GM18873 (cell line): ENCODE measurements around the gene COTL1.

Source experiments
- ATAC-seq: cut with Tn5 transposase; IDR thresholded peaks from one replicate; pipeline ENCODE4 v1.9.1; 2021; ENCODE audit warnings: mild to moderate bottlenecking, moderate library complexity, moderate number of reproducible peaks; ENCODE audit not compliant: unreplicated experiment, low FRiP score

Gene COTL1

GRCh38 chr16:84598360-84598759 lies 19.5 kb downstream of the COTL1 start:
- ATAC-seq = no peak

DNA sequence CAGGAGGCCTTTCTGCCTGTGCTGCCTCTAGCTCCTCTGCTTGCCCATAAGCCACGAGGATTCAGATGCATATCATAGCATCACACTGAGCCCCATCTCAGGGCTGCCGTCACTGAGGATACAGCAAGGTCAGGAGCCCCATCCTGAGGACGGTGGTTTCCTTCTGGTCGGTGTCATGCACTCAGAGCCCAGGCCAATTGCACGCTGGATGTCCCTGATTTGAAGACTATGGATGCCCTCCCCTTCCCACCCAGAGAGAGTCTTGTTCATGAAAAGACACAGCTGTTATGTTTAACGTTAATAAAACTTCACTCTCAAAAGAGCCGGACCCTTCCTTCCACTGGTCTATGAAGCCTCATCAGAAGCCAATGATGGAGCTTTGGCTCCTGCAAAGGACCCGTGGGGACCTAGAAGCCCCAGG lies 19.9 kb downstream of the COTL1 start:
- ATAC-seq = no peak

- ATAC-seq = no peak
These were observed 20.4 kb downstream of the COTL1 start for GRCh38 chr16:84597528-84597896.

- no peak for ATAC-seq
These were observed 20.9 kb downstream of the COTL1 start for GRCh38 chr16:84596801-84597527.

GRCh38 chr16:84596161-84596560 lies 21.7 kb downstream of the COTL1 start:
- no peak for ATAC-seq

DNA sequence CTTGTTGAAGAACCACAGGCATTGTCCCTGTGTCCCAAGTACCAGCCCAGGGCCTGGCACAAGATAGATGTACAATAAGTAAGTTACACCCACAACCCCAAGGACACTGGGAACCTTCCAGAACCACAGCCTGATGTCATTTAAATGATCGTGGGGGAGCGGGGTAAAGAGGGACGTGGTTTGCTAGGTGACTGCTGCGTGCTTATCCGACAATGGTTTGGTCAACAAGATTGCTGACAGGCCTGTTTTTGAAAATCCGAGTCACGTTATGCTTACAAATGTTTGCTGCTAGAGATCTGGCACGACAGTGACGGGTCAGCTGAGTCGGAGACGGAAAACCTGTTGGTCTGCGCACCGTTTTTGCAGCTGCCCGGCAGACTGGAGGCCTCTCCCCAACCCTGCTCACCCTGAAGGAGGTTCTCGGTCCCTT lies 22.8 kb downstream of the COTL1 start:
- no peak for ATAC-seq

GRCh38 chr16:84594725-84595038 lies 23.2 kb downstream of the COTL1 start:
- ATAC-seq = peak; percentile 2

DNA sequence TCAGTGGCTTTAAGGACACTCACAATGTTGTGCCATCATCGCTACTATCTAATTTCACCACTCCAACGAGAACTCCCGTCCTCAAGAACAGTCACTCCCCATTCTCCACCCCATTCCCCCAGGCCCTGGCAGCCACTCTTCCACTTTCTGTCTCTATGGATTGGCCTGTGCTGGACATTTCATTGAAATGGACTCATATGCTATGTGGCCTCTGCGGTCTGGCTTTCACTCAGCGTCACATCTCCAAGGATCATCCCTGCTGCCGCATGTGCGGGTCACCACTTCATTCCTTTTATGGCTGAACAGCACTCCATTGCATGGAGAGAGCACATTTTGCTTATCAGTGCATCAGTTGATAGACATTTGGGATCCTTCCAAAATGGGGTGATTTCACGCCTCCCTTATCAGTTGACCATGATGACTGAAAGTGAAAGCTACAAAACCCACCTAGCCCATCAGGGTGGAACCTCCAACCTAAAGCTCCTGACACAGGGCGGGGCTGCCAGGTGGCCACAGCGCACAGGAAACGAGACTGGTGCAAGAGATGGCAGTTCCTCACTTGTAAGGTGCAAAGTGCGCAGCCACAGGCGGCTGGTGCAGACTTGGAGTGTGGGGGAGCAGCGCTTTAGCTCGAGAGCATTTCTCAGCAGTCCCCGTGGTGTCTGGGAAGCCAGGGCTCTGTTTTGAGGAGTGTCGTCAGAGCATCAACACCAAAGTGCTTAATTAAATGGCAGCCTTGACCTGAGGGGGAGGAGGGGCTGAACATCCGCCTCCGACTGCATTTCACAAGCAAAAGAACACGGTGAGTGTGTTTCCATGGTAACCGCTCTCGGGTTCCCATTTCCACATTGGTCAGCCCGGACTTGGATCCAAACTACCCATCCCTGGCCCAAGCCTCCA lies 23.8 kb downstream of the COTL1 start:
- peak; percentile 77 for ATAC-seq

- ATAC-seq = no peak
These were observed 25.2 kb downstream of the COTL1 start for GRCh38 chr16:84592718-84593117.

DNA sequence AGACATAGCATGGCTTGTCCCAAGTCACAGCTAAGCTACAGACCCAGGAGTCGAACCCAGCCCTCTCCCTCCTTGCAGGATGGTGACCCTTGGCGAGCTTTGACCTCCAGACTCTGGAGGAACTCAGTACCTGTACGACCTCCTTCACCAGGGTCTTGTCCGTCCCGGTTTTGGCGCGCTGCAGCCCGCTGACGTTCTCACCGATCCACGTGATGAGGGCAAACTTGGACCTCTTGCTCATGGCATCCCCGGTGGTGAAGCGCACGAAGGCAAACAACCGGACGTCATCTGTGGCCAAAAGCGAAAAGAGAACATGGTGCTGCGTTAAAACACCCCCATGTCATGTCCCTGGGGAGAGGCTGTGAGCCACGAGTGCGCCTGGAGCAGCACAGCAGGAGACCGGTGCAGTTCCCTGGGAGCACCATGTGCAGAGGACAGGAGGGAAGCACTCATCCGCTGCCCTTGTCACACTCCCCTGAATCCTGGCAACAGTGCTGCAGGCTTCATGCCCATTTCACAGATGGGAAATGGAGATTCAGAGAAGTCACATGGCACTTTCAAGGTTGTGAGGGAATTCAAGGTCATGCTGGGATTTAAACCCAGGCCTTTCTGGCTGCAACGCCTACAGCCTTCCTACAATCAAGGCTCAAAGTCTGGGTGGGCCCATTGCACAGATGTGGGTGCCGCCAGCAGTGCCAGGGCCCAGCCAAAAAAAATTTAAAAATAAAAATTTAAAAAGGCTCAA lies 27.7 kb downstream of the COTL1 start:
- ATAC-seq = no peak

- ATAC-seq = no peak
These were observed 28.9 kb downstream of the COTL1 start for GRCh38 chr16:84588991-84589390.

DNA sequence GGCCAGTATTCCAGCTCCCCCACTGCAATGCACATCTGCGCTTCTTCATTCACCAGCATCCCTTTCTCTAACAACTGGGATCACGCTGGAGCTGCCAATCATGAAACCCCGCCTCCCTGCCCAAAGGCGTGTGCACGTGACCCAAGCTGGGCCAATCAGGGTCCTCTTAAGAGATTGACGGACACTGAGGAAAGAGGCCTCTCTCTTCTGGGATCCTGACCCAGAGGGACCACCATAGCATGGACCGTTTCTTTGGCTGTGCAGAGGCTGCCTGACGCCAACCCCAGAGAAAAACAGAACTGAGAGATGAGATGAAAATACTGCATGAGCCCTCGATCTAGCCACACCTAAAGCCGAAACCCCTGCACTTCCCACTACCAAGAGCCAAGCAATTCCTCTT lies 32.0 kb downstream of the COTL1 start:
- peak; percentile 55 for ATAC-seq

- no peak for ATAC-seq
These were observed 32.4 kb downstream of the COTL1 start for GRCh38 chr16:84585467-84585866.

- ATAC-seq = no peak
These were observed 33.2 kb downstream of the COTL1 start for GRCh38 chr16:84584678-84585077.

GRCh38 chr16:84583995-84584394 lies 33.9 kb downstream of the COTL1 start:
- ATAC-seq = no peak

DNA sequence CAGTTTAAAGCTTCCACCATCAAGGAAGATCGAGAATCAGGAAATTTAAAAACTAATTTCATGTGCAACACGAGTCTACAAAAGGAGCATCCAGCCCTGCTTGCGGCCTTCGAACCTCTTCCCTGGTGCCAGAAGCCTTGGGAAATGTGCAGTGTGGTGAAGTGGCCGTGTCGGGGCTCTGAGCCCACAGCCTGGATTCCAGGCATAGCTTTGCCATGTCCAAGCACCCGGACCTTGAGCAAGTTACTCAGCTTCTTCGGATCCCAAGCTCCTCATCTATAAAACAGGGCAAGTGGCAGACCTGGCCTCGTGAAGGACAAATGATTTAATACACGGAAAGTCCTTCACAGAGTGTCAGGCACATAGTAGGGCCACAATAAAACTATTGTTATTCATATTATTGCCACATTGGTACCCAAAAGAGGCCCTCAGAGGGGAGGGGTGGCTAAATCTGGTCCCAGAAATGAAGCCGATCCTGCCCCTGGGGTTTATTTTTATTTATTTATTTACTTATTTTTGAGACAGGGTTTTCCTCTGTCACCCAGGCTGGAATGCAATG lies 34.8 kb downstream of the COTL1 start:
- ATAC-seq = no peak

- ATAC-seq = no peak
These were observed 36.7 kb downstream of the COTL1 start for GRCh38 chr16:84581158-84581557.

DNA sequence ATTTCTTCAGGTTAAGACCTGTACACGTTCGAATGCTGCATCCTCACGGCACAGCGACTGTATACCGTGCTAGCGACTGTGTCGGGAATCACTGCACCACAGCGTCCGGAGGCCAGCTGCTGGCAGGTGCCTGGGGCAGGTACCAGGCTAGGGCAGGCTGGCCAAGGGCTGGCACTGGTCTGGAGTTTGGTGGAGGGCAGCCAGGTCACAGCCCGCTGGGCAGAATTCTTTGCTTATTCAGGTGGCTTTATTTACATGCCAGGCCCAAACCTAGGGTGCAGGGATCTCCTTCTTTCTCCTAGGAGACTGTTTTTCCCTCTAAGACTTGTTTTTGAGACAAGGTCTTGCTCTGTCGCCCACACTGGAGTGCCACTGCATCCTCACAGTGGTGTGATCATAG lies 37.9 kb downstream of the COTL1 start:
- no peak for ATAC-seq

DNA sequence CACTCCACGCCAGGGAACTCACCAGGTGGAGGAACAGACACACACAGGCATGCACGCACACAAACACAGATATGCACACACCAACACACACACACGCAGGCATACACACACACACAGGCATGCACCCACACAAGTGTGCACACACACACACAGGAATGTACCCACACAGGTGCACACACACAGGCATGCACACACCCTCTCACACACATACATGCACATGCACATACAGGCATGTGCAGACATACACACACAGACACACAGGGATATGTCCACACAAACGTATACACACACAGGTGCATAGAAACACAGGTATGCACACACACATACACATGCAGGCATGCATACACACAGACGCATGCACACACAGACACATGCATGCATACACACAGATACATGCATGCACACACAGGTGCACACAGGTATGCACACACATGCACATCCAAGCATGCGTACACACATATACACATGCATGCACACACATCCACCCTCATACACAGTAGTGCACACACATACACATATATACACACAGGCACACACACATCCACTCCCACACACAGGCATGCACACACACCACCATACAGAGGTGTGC lies 39.2 kb downstream of the COTL1 start:
- no peak for ATAC-seq

- ATAC-seq = no peak
These were observed 40.7 kb downstream of the COTL1 start for GRCh38 chr16:84577034-84577803.
